HG02763 (cell line): ENCODE results near the gene FOXP1.

ENCODE experiments used
- ATAC-seq: cut with Tn5 transposase; IDR thresholded peaks from one replicate; pipeline ENCODE4 v1.9.1; 2021; ENCODE audit warnings: mild to moderate bottlenecking, moderate library complexity; ENCODE audit not compliant: unreplicated experiment

FOXP1 gene

GRCh38 chr3:71095511-71096291 is 487.8 kb downstream of the FOXP1 start:
- no peak for ATAC-seq

- no peak for ATAC-seq
These were observed 488.8 kb downstream of the FOXP1 start for GRCh38 chr3:71094658-71095209.

GRCh38 chr3:71092665-71093064 is 490.9 kb downstream of the FOXP1 start:
- no peak for ATAC-seq

GRCh38 chr3:71090207-71090606 is 493.3 kb downstream of the FOXP1 start:
- no peak for ATAC-seq

- no peak for ATAC-seq
These were observed 494.2 kb downstream of the FOXP1 start for GRCh38 chr3:71089271-71089847.

- ATAC-seq: no peak
These were observed 494.8 kb downstream of the FOXP1 start for GRCh38 chr3:71088742-71089141.

GRCh38 chr3:71088019-71088708 is 495.4 kb downstream of the FOXP1 start:
- ATAC-seq: no peak

GRCh38 chr3:71087143-71088018 is 496.1 kb downstream of the FOXP1 start:
- ATAC-seq: peak; percentile 89

- no peak for ATAC-seq
These were observed 496.8 kb downstream of the FOXP1 start for GRCh38 chr3:71086777-71087142.

- ATAC-seq: no peak
These were observed 499.8 kb downstream of the FOXP1 start for GRCh38 chr3:71083726-71084131.

GRCh38 chr3:71082833-71083232 is 500.7 kb downstream of the FOXP1 start:
- ATAC-seq: no peak

GRCh38 chr3:71080517-71081083 is 502.9 kb downstream of the FOXP1 start:
- no peak for ATAC-seq

- no peak for ATAC-seq
These were observed 504.6 kb downstream of the FOXP1 start for GRCh38 chr3:71078723-71079525.

GRCh38 chr3:71078199-71078598 is 505.3 kb downstream of the FOXP1 start:
- no peak for ATAC-seq

GRCh38 chr3:71077070-71077469 is 506.5 kb downstream of the FOXP1 start:
- no peak for ATAC-seq

- no peak for ATAC-seq
These were observed 507.0 kb downstream of the FOXP1 start for GRCh38 chr3:71076361-71077002.

- no peak for ATAC-seq
These were observed 508.0 kb downstream of the FOXP1 start for GRCh38 chr3:71075494-71075893.

GRCh38 chr3:71074423-71074822 is 509.1 kb downstream of the FOXP1 start:
- ATAC-seq: no peak

GRCh38 chr3:71072986-71073385 is 510.5 kb downstream of the FOXP1 start:
- no peak for ATAC-seq
